T-helper 2 cell (primary cell): ENCODE measurements around the gene TMPRSS13.

Source experiments
- DNase-seq, 5 experiments: peaks; one replicate each; pipeline versions ENCODE4 v3.0.0 to v3.0.0-alpha.2; 2012 to 2022

The TMPRSS13 gene

DNA sequence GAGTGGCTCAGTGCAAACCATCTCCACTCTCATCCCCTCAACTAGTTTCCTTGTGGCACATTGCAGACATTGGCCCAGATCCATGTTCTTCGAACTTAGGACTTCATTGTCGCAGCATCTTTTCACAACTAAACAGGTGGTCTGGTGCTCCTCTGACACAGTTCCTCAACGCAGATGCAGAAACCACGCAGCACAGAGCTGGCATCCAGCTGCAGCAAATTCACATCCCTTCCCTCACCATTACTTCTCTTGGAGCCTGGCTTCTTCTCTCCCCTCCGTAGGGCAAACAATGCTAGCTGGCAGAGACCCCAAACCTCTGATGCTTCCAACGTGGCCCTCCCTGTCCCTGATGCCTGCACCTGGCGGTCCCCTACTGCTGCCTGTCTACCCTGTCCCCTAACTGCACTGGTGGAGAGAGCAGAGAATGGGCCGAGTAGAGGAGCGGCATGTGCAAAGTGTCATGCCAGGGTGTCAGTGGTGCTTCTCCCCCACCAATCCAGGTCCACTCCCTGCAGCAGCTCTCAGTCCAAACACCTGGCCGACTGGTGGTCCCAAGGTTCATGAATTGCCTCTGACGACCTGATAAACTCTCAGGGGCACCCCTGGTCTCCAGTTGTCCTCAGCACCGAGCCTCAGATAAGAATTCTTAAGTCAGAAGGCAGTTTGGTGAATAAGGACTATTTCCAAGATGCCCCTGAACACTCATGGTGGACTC lies 18.1 kb downstream of the TMPRSS13 start:
- no peak for DNase-seq

DNA sequence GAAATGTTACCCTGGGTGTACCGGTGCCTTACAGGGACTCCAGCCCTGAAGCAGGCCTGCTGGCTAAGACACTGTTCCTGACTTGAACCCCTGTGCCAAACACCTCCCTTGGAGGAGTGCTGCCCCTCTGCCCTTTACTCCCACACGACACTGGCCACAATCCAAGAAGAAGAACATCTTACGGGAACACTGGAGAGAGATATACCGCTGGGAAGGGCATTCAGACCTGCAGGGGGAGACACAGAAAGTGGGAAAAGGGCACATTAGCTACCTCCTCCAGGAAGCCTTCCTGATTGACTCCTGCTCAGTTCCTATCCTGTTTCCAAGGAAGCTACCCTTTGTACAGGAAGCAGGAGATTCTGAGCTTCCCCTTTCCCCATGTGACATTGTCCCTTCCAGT lies 18.7 kb downstream of the TMPRSS13 start:
- DNase-seq: no peak

DNA sequence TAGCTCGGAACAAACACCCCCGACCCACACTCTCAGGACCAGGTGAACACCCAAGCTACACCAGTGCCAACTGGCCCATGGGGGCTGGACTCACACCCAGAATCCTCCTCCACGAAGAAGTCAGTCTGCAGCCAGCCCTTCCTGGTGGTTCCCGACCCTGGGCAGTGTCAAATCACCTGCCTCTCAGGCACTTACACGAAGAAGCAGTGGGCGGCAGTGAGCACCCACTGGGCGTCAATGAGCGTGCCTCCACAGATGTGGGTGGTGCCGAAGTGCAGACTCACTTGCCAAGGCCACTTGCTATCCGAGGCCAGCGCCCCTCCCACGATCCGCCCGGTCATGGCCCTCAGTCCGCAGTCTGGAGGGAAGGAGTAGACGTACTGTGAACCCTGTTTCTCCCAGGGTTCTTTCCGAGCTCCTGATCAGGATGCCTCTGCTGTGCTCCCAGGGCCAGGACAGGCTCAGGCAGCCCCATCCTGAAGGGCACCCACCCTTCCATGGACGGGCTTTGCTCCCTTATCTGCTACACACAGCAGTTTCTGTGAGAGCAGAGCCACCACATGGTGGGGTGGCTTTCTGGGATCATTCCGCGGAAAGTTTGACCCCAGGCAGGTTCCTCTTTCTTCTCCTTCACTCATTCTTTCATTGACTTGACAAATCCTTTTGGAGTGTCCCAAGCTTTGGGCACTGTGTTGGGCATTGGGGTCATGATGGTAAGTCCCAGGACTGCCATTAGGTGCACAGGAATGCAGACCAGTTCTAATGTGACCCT lies 19.4 kb downstream of the TMPRSS13 start:
- no peak for DNase-seq

DNA sequence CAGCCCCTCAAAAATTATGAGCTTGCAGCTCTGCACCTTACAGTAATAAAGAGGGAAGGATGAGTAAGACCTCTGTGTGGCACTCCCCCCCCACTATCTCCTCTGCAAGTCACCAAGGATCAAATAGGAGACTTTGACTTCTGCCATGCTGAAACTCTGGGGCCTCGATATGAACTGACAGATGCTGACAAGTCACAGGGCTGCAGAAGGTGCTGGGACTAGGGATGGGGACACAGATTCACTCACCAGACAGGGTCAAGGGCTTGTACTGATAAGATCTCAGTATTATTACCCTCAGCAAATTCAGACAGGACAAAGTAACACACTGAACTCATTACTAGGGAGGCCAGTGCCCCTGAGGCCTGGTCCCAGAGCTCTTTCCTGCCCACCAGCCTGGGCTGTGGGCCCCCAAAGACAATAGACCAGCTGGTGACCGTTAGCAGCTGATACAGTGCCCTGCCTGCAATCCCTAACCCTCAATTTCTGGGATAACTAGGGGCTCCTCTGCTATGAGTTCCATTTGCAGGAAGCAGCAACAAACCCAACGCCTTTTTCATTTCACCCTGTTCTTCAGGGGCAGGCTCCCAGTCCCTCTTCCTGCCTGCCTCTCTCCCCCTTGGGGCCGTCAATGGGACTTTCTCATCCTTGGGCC lies 20.1 kb downstream of the TMPRSS13 start:
- DNase-seq: no peak

DNA sequence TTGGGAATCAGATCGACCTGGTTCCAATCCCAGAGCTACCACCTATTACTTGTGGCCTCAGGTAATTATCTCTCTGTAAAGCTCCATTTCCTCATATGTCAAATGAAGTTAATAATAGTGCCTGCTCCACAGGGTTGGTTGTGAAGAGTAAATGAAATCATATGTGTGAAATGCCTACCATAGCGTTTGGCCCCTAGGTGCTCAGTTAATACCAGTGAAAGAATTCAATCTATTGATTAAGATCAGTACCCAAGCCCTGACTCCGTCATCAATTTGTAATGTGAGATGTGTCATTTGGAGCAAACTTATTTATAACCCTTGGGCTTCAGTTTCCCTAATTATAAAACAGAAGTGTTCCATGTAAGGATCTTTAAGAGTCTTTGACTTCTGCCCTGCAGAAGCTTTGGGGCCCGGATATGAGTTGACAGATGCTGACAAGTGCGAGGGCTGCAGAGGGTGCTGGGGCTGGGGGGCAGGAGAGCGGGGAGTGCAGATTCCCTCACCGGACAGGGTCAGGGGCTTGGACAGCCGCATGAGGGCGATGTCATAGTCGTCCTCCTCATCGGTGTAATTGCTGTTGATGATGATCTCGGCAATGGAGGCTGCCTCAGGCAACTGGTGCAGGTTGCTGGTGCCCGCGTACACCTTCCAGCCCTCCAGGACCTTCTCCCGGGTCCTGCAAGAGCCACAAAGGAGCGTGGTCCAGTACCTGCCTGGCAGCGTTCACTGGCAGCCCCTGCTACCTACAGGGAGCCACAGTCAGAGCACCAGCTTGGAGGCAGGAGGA lies 20.9 kb downstream of the TMPRSS13 start:
- no peak for DNase-seq

DNA sequence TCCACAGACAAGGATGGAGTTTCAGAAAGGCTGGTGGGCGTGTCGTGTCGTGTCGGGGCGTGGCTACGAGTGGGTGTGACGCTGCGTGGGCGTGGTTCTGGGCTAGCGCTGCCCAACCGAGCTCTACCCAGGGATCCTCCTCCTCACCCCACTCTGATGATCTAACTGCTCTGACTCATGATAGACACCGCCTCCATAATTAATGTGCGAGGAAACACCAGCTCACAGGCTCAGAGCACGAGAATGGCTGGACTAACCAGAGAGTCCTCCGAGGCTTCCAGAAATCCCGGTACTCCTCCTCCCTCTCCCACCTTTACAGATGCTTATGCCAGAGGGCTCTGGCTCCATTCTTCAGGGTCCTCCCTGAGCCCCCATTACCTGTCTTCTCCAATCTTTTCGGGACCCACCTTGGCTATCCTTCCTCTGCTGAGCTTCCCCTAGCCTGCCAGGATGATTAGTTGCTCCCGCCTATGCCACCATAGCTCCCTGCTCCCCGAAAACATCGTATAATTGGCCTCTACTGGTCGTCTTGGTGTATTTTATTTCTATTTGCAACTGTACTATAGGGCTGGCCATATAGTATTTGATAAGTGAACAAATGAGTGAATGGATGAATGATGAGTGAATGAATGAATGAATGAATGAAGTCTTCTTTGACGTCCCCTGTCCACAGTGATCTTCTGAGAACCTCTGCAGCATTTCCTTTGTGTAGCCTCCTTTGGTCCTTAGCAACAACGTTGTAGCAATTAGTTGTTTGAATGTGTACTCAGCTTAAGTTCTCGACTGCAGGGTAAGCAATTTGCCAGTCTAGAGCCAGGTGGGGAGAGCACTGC lies 21.7 kb downstream of the TMPRSS13 start:
- DNase-seq: peak in 4 of 5 experiments; percentile 11 to 82 (median 31)

DNA sequence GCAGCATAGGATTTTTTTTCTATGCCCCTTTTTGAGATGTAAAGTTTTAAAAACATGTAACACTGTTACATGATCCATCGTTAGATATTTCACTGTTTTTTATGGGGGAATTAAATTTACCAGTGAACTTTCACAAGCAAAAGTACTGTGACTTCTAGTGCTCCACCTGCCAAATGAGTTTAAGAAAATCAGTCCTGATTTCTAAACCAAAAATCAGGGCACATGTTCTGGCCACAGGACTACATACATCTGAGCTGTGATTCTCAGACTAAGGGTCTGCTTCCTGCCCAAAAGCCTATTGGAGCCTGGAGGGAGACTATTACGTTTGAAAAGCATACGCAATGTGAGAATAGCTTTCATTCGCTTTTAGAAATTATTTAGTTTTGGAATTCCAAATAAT lies 22.5 kb downstream of the TMPRSS13 start:
- DNase-seq: no peak

DNA sequence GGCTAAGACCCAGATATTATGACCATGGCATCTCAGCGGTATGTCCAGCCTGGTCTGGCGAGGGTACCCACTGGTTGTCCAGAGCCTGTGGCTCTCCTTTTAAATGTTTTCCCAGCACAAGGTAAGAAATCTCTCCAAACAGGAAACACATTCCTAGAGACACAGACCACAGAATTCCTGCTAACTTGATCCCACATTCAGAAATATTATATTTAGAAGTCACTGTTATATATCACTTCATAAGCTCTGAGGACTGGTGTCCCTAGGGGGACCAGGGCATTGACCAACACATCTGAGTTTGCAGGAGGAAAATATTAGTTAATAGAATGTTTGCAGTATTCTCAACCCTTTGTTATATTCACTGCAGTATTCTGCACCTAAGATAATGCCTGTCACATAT lies 23.1 kb downstream of the TMPRSS13 start:
- DNase-seq: no peak

DNA sequence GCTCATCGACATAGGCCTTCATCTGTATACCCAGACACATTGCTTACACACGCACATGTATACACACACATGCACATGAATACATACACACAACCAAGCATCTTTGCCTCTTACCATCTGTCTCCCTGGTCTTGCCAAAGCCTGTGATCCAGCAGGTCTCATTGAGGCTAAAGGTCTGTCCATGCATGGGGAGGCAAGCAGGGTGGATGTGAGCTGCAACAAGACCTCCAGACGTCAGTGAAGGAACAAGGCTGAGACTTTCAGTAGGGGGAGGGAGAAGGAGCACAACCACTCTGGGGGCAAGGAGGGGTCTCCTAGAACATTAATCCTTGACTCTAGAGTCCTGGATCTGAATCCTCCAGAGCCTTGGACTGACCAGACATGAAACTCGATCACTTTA lies 23.7 kb downstream of the TMPRSS13 start:
- DNase-seq: no peak

DNA sequence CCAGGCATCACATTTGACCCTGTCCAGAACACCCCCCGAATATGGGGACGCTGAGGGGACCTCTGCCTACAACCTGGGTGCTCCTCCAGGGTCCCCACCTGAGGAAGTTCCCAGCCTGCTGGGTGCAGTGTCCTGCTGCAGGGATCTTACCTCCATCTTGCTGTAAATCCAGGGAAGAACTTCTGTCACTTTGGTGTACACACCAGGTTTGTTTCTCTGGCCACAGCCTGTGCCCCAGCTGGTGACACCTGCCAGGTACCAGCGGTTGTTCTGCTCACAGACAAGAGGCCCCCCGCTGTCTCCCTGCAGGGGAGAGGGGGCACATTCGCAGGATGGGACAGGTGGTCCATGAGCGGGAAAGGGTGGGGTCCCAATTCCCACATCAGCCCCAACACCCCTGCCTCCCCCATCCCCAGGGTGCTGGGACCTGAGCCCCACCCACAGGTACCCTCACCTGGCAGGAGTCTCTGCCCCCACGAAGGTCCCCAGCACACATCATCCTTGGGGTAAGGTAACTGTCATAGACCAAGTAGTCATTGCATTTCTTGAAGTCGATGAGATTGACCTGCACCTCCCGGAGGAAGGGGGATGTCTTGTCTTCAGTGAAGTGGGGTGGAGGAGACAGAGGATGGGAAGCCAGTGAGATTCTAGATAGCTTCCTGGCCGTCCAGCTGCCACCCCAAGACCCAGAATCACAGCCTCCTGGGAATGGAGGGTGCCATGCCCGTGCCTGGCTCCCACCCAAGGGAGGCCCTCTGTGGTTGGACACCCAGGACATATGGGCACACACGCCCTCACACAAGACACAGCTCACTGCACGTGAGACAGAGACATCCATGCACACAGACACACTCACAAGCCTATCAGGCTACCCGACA lies 25.5 kb downstream of the TMPRSS13 start:
- DNase-seq: no peak

DNA sequence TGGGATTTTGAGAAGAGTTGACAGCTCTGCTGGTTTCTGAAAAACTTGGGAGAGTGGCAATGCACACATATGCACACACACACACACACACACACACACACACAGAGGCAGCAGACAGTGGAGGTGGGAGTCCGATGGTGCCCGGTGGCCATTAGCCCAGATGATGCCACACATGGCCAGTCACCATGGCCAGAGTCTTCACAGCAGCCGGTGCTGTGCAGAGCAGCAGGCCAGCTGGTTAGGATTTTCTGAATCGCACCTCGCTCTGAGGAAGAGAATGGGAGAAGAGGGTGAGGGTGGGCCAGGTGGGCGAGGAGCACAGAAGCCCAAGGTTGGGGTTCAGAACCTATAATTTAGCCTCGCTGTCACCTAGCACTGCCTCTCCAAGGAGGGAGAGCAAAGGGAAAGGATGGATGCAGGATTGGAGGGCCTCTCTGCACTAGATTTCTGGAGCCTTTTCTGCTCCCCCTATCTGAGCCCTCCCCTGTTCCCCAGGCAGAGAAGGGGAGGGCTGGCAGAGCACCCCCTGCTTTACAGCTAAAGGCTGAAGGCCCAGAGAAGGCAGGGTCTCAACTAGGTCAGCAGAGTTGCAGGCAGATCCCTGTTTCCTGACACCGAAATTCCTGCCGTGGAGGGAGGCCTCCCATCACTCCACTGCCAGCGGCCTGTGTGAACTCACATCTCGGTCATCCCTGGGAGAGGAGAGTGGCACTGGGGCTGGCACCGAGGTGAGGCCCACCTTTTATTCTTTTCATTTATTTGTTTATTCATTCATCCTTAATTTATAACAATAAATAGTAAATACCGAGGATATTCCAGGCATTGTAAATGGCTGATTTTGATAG lies 27.0 kb downstream of the TMPRSS13 start:
- DNase-seq: no peak

DNA sequence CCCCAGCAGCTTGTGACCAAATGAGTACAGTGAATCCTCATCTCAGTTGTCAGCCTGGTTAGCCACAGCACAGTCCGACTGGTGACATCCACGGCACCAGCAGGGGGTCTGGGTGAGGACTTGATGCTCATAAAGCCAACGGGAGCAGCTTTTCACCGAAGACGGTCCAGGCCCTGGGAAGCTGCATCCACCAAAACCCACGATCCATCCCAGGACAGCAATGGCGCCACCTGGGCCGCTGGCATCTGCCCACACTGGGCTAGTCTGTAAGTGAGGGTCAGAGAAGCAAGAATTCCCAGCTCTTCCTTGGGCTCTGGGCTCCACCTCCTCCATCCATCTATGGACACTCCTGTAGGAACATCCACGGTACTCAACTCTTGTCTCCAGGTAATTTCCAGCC lies 27.6 kb downstream of the TMPRSS13 start:
- no peak for DNase-seq

DNA sequence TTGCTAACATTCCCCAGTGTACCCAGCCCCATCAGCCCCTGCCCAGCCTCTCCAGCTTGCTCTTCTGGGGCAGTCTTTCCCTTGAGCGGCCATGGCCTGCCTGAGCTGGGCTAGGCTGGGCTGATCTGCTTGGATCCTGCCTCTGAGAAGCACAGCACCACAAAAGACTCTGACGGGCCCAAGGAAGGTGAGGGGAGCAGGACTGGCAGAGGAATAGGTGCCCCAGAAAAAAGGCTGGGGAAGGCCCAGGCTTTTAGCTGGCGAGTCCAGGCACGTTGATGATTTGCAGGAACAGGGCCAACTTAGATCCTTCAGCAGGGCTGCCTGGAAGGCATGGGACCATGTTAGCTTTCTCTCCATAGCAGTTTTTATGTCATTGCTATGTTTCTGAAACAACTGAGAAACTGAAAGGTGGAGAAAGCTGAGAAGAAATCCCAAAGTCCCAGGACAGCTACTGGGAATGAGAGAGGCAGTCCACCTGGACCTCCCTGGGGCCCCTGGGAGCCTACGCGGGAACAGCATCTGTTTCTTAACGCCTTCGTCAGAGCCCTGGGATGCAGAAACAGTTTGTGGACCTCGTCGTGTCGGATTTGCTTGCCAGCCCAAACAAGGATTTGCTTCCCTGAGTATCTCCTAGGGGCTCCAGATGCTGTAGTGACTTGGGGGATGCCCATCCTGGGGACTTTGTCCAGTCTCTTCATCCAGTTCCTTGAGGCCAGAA lies 28.3 kb downstream of the TMPRSS13 start:
- DNase-seq: no peak

DNA sequence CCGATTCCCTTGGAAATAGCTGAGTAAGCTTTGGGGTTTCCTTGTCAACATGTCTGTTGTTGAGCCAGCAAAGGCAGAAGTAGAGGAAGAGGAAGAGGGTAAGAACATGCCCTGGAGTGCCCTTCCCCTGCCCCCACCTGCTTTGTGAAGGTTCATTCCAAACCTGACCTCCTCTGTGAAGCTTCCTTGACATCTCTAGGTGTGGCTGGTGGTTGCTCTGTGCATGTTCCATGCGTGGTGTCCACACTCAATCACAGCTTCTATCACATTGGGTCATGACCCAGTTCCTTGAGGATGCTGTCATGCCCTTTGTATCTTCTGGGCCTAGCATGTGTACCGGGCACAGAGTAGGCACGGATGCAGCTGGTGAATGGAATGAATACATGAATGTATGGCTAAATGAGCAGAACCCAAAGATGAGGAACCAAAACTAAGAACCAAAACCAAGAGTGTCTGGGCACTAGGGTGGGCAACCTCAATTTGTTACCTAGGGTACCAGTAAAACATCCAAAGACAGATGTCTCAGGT lies 29.0 kb downstream of the TMPRSS13 start:
- DNase-seq: no peak

DNA sequence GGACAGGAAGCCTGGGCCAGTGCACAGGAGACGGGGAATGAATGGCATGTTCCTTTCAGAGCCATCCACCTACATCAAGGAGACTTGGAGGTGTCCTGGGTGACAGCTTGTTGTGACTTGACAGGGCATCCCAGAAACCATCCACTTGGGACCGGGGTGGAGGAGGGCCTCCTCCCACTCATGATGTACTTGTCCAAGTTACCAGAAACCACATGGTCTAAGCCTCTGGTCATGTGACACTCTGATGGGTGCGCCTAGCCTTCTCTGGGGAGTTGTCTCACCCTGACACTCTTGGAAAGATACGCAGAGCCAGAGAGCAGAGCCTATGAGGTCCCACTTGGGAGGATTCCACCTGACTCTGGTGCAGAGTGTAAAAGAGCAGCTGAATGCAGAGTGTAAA lies 31.1 kb downstream of the TMPRSS13 start:
- DNase-seq: no peak

DNA sequence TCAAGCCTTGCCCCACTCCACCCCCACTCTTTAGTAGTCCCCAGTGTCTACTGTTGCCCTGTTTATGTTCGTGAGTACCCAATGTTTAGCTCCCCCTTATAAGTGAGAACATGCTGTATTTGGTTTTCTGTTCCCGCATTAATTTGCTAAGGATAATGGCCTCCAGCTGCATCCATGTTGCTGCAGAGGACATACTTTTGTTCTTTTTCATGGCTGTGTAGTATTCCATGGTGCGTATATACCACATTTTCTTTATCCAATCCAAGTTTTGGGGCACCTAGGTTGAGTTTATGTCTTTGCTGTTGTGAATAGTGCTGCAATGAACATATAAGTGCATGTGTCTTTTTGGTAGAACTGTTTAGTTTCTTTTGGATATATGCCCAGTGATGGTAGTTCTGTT lies 36.6 kb downstream of the TMPRSS13 start:
- no peak for DNase-seq

DNA sequence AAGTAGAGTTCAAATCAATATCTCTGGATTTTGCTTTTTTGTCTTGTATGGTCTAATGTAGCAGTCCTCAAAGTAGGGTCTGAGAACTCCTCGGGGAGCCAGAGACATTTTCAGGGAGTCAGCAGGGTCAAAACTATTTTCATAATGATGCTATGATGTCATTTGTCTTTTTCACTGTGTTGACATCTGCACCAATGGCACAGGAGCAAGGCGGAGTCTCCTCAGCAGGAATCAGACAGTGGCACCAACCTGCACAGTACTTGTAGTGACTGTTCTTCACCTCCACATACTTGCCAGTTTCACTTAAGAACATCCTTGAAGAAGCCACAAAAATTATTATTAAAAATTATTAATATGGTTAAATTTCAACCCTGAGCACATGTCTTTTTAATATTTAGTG lies 37.8 kb downstream of the TMPRSS13 start:
- DNase-seq: no peak

DNA sequence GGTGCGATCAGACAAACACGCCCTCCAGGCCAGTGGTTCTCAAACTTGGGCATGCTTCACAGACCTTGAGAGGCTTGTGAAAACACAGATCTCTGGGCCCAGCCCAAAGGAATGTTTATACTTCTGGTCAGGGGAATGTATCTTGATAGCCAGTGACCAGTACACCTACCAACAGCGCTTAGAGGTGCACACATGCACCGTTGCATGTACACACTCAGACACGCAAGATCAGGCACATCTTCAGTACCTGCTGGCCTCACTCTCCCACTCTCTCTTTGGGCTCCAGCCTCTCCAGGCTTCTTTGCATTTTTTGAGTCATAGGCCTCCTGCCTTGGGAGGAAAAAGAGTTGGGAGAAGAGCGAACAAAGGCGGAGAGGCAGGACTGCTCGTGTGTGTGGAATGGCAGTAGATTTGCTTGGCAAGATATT lies 41.0 kb downstream of the TMPRSS13 start:
- DNase-seq: no peak
